ENCODE data around the gene FNDC8.
"Not testable (repeated sequence)": the region's sequence is repeated elsewhere in the genome, so short reads cannot be mapped to it uniquely, and the experiment has no call there.

FNDC8 gene

DNA sequence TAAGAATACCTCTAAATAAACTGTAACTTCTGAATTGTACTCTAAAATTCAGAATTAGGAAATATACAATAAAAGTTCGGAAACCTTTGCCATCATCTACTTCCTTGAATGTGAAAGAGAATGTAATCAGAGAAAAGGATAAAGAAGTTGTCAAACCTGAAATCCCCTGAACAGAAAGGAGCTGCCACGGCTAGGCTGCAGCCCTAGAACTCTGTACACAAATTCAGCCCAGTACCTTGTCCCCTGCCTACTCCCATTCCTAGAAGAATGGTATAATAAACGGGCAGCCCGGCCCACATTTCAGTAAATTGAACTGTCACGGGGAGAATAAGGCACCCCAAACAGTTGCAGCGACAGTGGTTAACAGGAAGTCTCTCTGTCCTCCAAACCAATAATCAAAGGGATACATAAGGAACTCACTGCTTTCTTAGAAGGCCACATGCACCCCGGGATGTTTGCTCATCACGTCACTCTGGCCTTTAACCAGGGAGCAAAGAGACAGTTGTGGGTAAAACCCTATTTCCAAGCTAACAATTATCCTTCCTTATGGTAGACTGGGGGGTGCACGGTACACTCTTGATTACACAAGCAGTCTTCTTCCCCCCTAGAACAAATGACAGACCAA, 33.6 kb upstream of the FNDC8 start:
- H3K4me3 ChIP-seq (ENCODE audit: low read depth, low read length), result peak overlapping the region; percentile 85
- peak; percentile 38 for DNase-seq (ENCODE audit: low read depth)
- TF ChIP-seq, protein P1, sequence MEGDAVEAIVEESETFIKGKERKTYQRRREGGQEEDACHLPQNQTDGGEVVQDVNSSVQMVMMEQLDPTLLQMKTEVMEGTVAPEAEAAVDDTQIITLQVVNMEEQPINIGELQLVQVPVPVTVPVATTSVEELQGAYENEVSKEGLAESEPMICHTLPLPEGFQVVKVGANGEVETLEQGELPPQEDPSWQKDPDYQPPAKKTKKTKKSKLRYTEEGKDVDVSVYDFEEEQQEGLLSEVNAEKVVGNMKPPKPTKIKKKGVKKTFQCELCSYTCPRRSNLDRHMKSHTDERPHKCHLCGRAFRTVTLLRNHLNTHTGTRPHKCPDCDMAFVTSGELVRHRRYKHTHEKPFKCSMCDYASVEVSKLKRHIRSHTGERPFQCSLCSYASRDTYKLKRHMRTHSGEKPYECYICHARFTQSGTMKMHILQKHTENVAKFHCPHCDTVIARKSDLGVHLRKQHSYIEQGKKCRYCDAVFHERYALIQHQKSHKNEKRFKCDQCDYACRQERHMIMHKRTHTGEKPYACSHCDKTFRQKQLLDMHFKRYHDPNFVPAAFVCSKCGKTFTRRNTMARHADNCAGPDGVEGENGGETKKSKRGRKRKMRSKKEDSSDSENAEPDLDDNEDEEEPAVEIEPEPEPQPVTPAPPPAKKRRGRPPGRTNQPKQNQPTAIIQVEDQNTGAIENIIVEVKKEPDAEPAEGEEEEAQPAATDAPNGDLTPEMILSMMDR (conservative IDR thresholded peaks at IDR 0.05; ENCODE audit: low read depth, low read length), result no peak

GRCh38 chr17:35088356-35088880, 33.0 kb upstream of the FNDC8 start:
- TF ChIP-seq, protein P1 (conservative IDR thresholded peaks at IDR 0.05; ENCODE audit: low read depth, low read length), result peak; percentile 22
- peak; percentile 58 for DNase-seq (ENCODE audit: low read depth)
- H3K4me3 ChIP-seq (ENCODE audit: low read depth, low read length), result peak overlapping the region; percentile 85

- peak; percentile 79 for DNase-seq (ENCODE audit: low read depth)
- TF ChIP-seq, protein P1 (conservative IDR thresholded peaks at IDR 0.05; ENCODE audit: low read depth, low read length), result peak; percentile 64
- H3K4me3 ChIP-seq (ENCODE audit: low read depth, low read length), result peak overlapping the region; percentile 85
These were observed 32.4 kb upstream of the FNDC8 start for GRCh38 chr17:35088881-35089585.

GRCh38 chr17:35089586-35090296, 31.7 kb upstream of the FNDC8 start:
- peak; percentile 47 for DNase-seq (ENCODE audit: low read depth)
- H3K4me3 ChIP-seq (ENCODE audit: low read depth, low read length), result peak overlapping the region; percentile 56
- TF ChIP-seq, protein P1 (conservative IDR thresholded peaks at IDR 0.05; ENCODE audit: low read depth, low read length), result no peak

- not testable (repeated sequence) for DNase-seq (ENCODE audit: low read depth); H3K4me3 ChIP-seq (ENCODE audit: low read depth, low read length)
These were observed 30.7 kb upstream of the FNDC8 start for GRCh38 chr17:35090707-35091106.

DNA sequence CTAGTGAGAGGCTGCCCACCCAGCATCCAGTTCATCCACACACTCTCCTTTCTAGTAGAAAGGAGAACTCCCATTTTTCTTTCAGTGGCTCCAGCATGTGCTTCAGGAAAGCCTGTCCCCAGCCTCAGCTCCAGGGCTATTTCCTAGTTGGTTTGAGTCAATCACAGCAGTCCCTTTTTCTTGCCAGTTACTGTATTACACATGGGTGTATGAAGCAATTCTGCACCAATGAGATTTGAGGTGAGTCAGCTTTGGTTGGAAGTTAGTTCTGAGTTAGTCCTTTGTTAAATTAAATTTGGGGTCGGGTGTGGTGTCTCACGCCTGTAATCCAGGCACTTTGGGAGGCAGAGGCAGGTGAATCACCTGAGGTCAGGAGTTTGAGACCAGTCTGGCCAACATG, 26.5 kb upstream of the FNDC8 start:
- TF ChIP-seq, protein P1 (conservative IDR thresholded peaks at IDR 0.05; ENCODE audit: low read depth, low read length), result no peak

DNA sequence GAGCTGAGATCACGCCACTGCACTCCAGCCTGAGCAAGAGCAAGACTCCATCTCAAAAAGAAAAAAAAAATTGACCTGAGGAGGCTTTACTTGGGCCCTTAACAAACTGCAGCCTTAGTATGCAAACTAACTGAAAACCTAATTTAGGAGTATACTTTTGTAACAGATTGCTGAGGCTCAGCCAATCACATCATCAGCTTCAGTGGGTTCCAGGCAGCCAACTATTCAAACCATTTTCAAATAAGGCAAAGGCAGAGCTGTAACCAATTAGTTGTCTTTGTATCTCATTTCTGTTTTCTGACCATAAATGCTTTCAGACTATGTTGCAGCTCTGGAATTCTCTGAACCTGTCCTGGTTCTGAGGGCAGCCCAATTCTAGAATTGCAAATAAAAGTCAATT, 25.7 kb upstream of the FNDC8 start:
- TF ChIP-seq, protein P1 (conservative IDR thresholded peaks at IDR 0.05; ENCODE audit: low read depth, low read length), result no peak
- DNase-seq (ENCODE audit: low read depth), result no peak
- H3K4me3 ChIP-seq (ENCODE audit: low read depth, low read length), result no peak overlapping the region

More for the DNA sequence above, 26.5 kb upstream of the FNDC8 start:
- DNase-seq (ENCODE audit: low read depth), result peak; percentile 90
- no peak overlapping the region for H3K4me3 ChIP-seq (ENCODE audit: low read depth, low read length)

All from choroid plexus epithelial cell (primary cell).